ENCODE data around the gene SQOR.
A peak's percentile ranks its signal among the peaks of the same experiment; 100 is the strongest.

- TF ChIP-seq CTCF (conservative IDR thresholded peaks at IDR 0.05 in 1 of 2, IDR thresholded peaks at IDR 0.05 in 1 of 2; ENCODE audit: extremely low read depth in 1 of 2, insufficient read depth in 1 of 2, low read depth in 1 of 2, low read length in 2 of 2) (peak; percentile 8 to 10), EZH2 (IDR thresholded peaks at IDR 0.05; ENCODE audit: borderline replicate concordance, low read length) (no peak)
Observed at GRCh38 chr15:45660231-45660979, 25.6 kb downstream of the SQOR start.
